PC-3 (cell line): Measurements from ENCODE around the gene ELMOD3. TPM values are rescaled to one million over a fixed set of nuclear protein-coding genes. Genes with fewer than 3 reads are reported as not detected.

Experiments
- ATAC-seq: fragments of 200-7000 bp; cut with Tn5 transposase; 2 replicates; pipeline ENCODE4 v1.9.1; 2020; ENCODE audit warnings: mild to moderate bottlenecking, moderate library complexity
- BruUV-seq: library from RNA; stranded (reverse); fragments of 400-500 nt; replicated peaks from 2 replicates; lab custom pipeline; 2021; lab: Mats Ljungman, UMichigan
- CTCF ChIA-PET: fragments of 300-600 bp; sonication (Branson Sonifier 250); formaldehyde crosslinking; loops from one replicate; lab custom pipeline; 2022; ENCODE audit warnings: antibody characterized with exemption; lab: Charles Lee
- POLR2A ChIA-PET: fragments of 300-600 bp; sonication (Branson Sonifier 250); formaldehyde crosslinking; loops from one replicate; lab custom pipeline; 2022; ENCODE audit warnings: antibody characterized with exemption; ENCODE audit not compliant: unreplicated experiment; lab: Charles Lee
- DNase-seq: peaks from one replicate; pipeline ENCODE4 v3.0.0-alpha.2; 2015
- H2AFZ ChIP-seq: fragments of 300-600 bp; sonication (generic); 2 replicates; pipeline ENCODE4 v1.6.0; 2016; ENCODE audit warnings: antibody characterized with exemption, low read length
- H3F3A ChIP-seq: fragments of 300-600 bp; sonication (generic); one replicate; pipeline ENCODE4 v1.6.0; 2017; ENCODE audit warnings: antibody characterized with exemption, low read length, control low read depth, mild to moderate bottlenecking; ENCODE audit not compliant: unreplicated experiment
- H3K27ac ChIP-seq: fragments of 300-600 bp; sonication (generic); 2 replicates; pipeline ENCODE4 v1.5.1; 2016; ENCODE audit warnings: mild to moderate bottlenecking, low read length
- H3K27me3 ChIP-seq: fragments of 300-600 bp; sonication (generic); 2 replicates; pipeline ENCODE4 v1.6.1; 2016; ENCODE audit warnings: low read length, mixed read lengths
- H3K36me3 ChIP-seq: fragments of 300-600 bp; sonication (generic); 2 replicates; pipeline ENCODE4 v1.6.1; 2016; ENCODE audit warnings: low read depth, mixed run types, low read length, mixed read lengths
- H3K4me1 ChIP-seq: fragments of 300-600 bp; sonication (generic); 2 replicates; pipeline ENCODE4 v1.5.1; 2016; ENCODE audit warnings: low read length; ENCODE audit not compliant: insufficient read depth
- H3K4me2 ChIP-seq: fragments of 300-600 bp; sonication (generic); 2 replicates; pipeline ENCODE4 v1.6.0; 2016; ENCODE audit warnings: low read length
- H3K4me3 ChIP-seq: fragments of 300-600 bp; sonication (generic); 2 replicates; pipeline ENCODE4 v1.5.1; 2016; ENCODE audit warnings: mild to moderate bottlenecking, low read length, mixed read lengths
- H3K79me2 ChIP-seq: fragments of 300-600 bp; sonication (generic); 2 replicates; pipeline ENCODE4 v1.6.1; 2017; ENCODE audit warnings: low read length, mixed read lengths
- H3K9ac ChIP-seq: fragments of 300-600 bp; sonication (generic); 2 replicates; pipeline ENCODE4 v1.6.0; 2016; ENCODE audit warnings: mild to moderate bottlenecking, low read length
- H3K9me2 ChIP-seq: fragments of 300-600 bp; sonication (generic); replicated peaks from 2 replicates; pipeline ENCODE4 v1.6.1; 2016; ENCODE audit warnings: mixed run types, low read length, mixed read lengths
- H3K9me3 ChIP-seq: fragments of 300-600 bp; sonication (generic); 2 replicates; pipeline ENCODE4 v1.6.1; 2016; ENCODE audit warnings: low read length, mixed read lengths
- H4K20me1 ChIP-seq: fragments of 300-600 bp; sonication (generic); 2 replicates; pipeline ENCODE4 v1.6.1; 2016; ENCODE audit warnings: low read length, mixed read lengths
- CTCF ChIP-seq: fragments of 300-600 bp; sonication (generic); conservative IDR thresholded peaks from 2 replicates; pipeline ENCODE4 v1.5.1; 2017; ENCODE audit warnings: antibody characterized with exemption, low read depth, mild to moderate bottlenecking, low read length
- EZH2 ChIP-seq: fragments of 300-600 bp; sonication (generic); IDR thresholded peaks from one replicate; pipeline ENCODE4 v1.6.1; 2017; ENCODE audit warnings: antibody characterized with exemption, mild to moderate bottlenecking, low read length; ENCODE audit not compliant: unreplicated experiment
- EZH2phosphoT487 ChIP-seq: fragments of 300-600 bp; sonication (generic); IDR thresholded peaks from 2 replicates; pipeline ENCODE4 v1.6.1; 2018; ENCODE audit warnings: mild to moderate bottlenecking, antibody characterized with exemption, low read length, borderline replicate concordance
- intact Hi-C: fragments of 100-400 bp; cut with micrococcal nuclease; formaldehyde crosslinking; loops from 2 replicates; pipeline ENCODE4 v1.9.0; 2023
- total RNA-seq: library from RNA; depleted of rRNA; stranded (reverse); fragments of >200 nt; gene quantifications from 2 replicates; pipeline ENCODE4 v1.2.3, GENCODE V29; 2014

ELMOD3 gene
- total RNA-seq, 1 experiment from 2014 or later, result 19.0 TPM

DNA sequence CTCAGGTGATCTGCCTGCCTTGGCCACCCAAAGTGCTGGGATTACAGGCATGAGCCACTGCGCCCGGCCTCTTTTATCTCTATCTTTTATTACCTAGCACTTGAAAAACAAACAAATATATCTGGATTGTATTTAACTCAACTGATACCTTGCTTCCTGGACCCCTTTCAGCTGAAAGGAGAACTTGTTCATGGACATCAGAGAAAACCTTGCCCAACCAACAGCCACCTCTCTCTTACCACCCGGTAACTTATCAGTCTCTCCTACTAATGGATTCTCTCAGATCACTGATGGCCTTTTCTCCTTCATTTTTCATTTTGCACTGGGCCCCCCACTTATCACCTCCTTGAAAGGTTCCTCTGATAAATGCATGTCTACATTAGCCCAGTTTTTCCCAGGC is 7.0 kb upstream of the ELMOD3 start:
- Histone ChIP-seq H3K36me3 (peaks cover 53% of the 10 kb centered on the region), H3K9ac (no peak overlapping the region), H3K79me2 (peaks cover 11% of the 10 kb centered on the region), H3K4me3 (no peak overlapping the region), H2AFZ (no peak overlapping the region), H3K4me2 (no peak overlapping the region), H3K9me3 (no peaks in the 10 kb centered on the region), H3K27me3 (no peaks in the 10 kb centered on the region), H3K9me2 (no peaks in the 10 kb centered on the region), H3K4me1 (peaks cover 2% of the 10 kb centered on the region; the same call in 1 of the 2 replicates), H3K27ac (no peak overlapping the region), H3F3A (no peaks in the 10 kb centered on the region), H4K20me1 (peaks cover 1% of the 10 kb centered on the region; the same call in 1 of the 2 replicates)
- no peak for DNase-seq
- intact Hi-C loops, result no loop called here
- ChIA-PET POLR2A (no interaction called here), CTCF (no interaction called here)
- BruUV-seq, result no TSS peak
- TF ChIP-seq CTCF (no peak), EZH2phosphoT487 (no peak), EZH2 (no peak)
- no peak for ATAC-seq

GRCh38 chr2:85353876-85354285 is 688 bp upstream of the ELMOD3 start:
- H3K79me2 ChIP-seq, result peaks cover 49% of the 10 kb centered on the region
- TF ChIP-seq EZH2phosphoT487 (no peak), EZH2 (no peak), CTCF (no peak)
- H3K4me2 ChIP-seq, result peak overlapping the region; percentile 93
- no peaks in the 10 kb centered on the region for H3F3A ChIP-seq
- H3K36me3 ChIP-seq, result peaks cover 26% of the 10 kb centered on the region
- H3K27ac ChIP-seq, result peak overlapping the region; percentile 61
- H3K9ac ChIP-seq, result peak overlapping the region; percentile 89
- ChIA-PET CTCF (interaction anchor here (0.6 kb wide), 1 partner anchor 242 kb away, joined by 3 read pairs; the partner anchor contains the start of gene RNF181), POLR2A (interaction anchor here (0.7 to 1.3 kb wide), 2 partner anchors 67 to 185 kb away, joined by 4 read pairs; partner anchors contain the start of gene MAT2A)
- peaks cover 12% of the 10 kb centered on the region; the same call in 1 of the 2 replicates for H4K20me1 ChIP-seq
- intact Hi-C loops, result loop anchor here (1.0 to 5.0 kb wide), 2 partner anchors 15 to 53 kb away; no protein-coding TSS in a partner anchor
- ATAC-seq, result peak; percentile 45
- peak overlapping the region; percentile 84 for H3K4me3 ChIP-seq
- no peaks in the 10 kb centered on the region for H3K27me3 ChIP-seq
- no peaks in the 10 kb centered on the region for H3K9me3 ChIP-seq
- peak; percentile 51 for DNase-seq
- TSS peak; percentile 77 for BruUV-seq
- H2AFZ ChIP-seq, result peak overlapping the region; percentile 44
- H3K9me2 ChIP-seq, result no peaks in the 10 kb centered on the region
- peaks cover 32% of the 10 kb centered on the region for H3K4me1 ChIP-seq

DNA sequence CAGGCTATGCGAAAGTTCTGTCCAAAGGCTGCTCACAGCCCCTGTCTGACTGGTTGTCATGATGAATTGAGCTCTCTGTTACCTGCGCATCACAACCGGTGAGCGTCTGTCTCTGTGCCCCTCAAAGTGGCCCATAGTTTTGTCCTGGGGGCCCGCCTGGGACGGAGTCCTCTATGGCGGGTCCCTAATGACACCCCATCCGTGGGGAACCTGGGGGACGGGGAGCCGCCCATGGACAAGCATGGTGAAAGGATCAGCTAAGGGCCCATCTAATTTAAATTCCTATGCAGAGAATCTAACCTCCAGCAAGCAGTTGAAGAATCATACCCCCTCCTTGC is 473 bp downstream of the ELMOD3 start:
- DNase-seq (peak; percentile 14), ATAC-seq (no peak)
- Histone ChIP-seq H3K4me2 (peak overlapping the region; percentile 93), H3K9me3 (no peaks in the 10 kb centered on the region), H3K9ac (peak overlapping the region; percentile 89), H3K4me1 (peaks cover 32% of the 10 kb centered on the region), H4K20me1 (peaks cover 12% of the 10 kb centered on the region; the same call in 1 of the 2 replicates), H3K4me3 (peak overlapping the region; percentile 84), H3K9me2 (no peaks in the 10 kb centered on the region), H3F3A (no peaks in the 10 kb centered on the region), H3K27me3 (no peaks in the 10 kb centered on the region), H2AFZ (peak overlapping the region; percentile 97), H3K79me2 (peaks cover 49% of the 10 kb centered on the region), H3K27ac (no peak overlapping the region), H3K36me3 (peaks cover 17% of the 10 kb centered on the region)
- ChIA-PET CTCF (interaction anchor here (0.6 kb wide), 1 partner anchor 179 kb away, joined by 3 read pairs; no protein-coding TSS in a partner anchor), POLR2A (interaction anchor here (1.3 kb wide), 1 partner anchor 184 kb away, joined by 4 read pairs; the partner anchor contains the start of gene MAT2A)
- intact Hi-C loops, result no loop called here
- TSS peak; percentile 77 for BruUV-seq
- TF ChIP-seq EZH2phosphoT487, result no peak
- TF ChIP-seq CTCF, result no peak
- TF ChIP-seq EZH2, result no peak
